Kidney (tissue), 14 donors: Measurements from ENCODE around the gene HOMER1. TPM values are rescaled to one million over a fixed set of nuclear protein-coding genes. Genes with fewer than 3 reads are reported as not detected.

Source experiments
- DNase-seq, 5 donors: peaks; one replicate each; pipeline ENCODE4 v3.0.0-alpha.2; 2013 to 2020
- FAIRE-seq: peaks from 2 replicates; lab custom pipeline; 2012; peaks lifted over from hg19 to GRCh38; lab: Jason Lieb, UNC
- H3K27ac ChIP-seq, 2 donors: one replicate each; pipeline ENCODE4 v1.7.0; 2013; ENCODE audit warnings: low read depth in 2 of 2, low read length in 2 of 2, inconsistent platforms in 1 of 2
- H3K27me3 ChIP-seq: one replicate; pipeline ENCODE4 v1.7.1; 2013; ENCODE audit warnings: low read length, inconsistent platforms; ENCODE audit not compliant: control insufficient read depth, insufficient read depth
- H3K36me3 ChIP-seq, 3 donors: one replicate each; pipeline versions ENCODE4 v1.7.0 to v1.7.1; 2013; ENCODE audit warnings: low read length in 3 of 3, control low read depth in 1 of 3, inconsistent platforms in 1 of 3; ENCODE audit not compliant: insufficient read depth in 3 of 3, control insufficient read depth in 2 of 3
- H3K4me1 ChIP-seq, 3 donors: one replicate each; pipeline versions ENCODE4 v1.7.0 to v1.7.1; 2013; ENCODE audit warnings: low read length in 3 of 3, inconsistent platforms in 1 of 3, low read depth in 1 of 3; ENCODE audit not compliant: control insufficient read depth in 2 of 3, insufficient read depth in 2 of 3
- H3K4me3 ChIP-seq, 3 donors: one replicate each; pipeline versions ENCODE4 v1.7.0 to v1.8.1; 2013; ENCODE audit warnings: low read length in 3 of 3, control low read depth in 1 of 3, inconsistent platforms in 1 of 3
- H3K9ac ChIP-seq, 3 donors: one replicate each; pipeline versions ENCODE4 v1.7.0 to v1.7.1; 2013; ENCODE audit warnings: low read length in 3 of 3, control low read depth in 1 of 3, inconsistent platforms in 1 of 3
- H3K9me3 ChIP-seq, 3 donors: one replicate each; pipeline versions ENCODE4 v1.7.0 to v1.7.1; 2013; ENCODE audit warnings: low read length in 3 of 3, control low read depth in 1 of 3, inconsistent platforms in 1 of 3; ENCODE audit not compliant: control insufficient read depth in 2 of 3, insufficient read depth in 1 of 3
- intact Hi-C: fragments of 100-400 bp; cut with DNase I; formaldehyde crosslinking; loops from one replicate; pipeline ENCODE4 v1.11.1; 2022
- polyA plus RNA-seq: library from polyadenylated mRNA; stranded (reverse); fragments of 350-450 nt; fragmentation: Illumina TruSeq; extraction: RNeasy Lipid Tissue Mini Kit (QIAGEN cat#74804); gene quantifications from one replicate; pipeline ENCODE4 v1.2.3, GENCODE V29; 2014; ENCODE audit warnings: low read depth, low replicate concordance; ENCODE audit not compliant: insufficient read depth
- total RNA-seq: library from RNA; stranded (reverse); fragmentation: NEBNext Ultra II Directional; extraction: Animal tissue kit (Norgen Biotek cat#: 25700); gene quantifications from one replicate; pipeline ENCODE4 v1.2.1, GENCODE V29; 2021
- TF ChIP-seq, protein P1 (sequence below): IDR thresholded peaks from 3 replicates; pipeline ENCODE4 v1.5.1; 2012; ENCODE audit warnings: mild to moderate bottlenecking, moderate library complexity, borderline replicate concordance; ENCODE audit not compliant: insufficient read depth; ENCODE audit errors: extremely low read depth
- donor health status: control.
- donor health status: control.
- donor health status: control.
- donor health status: control.
- donor health status: control.
- donor health status: DM: yes; HTN: yes; CAD: no.
- donor health status: Normal renal cell carcinoma (clear cell type).

The HOMER1 gene
- total and polyA plus RNA-seq, 2 donors from 2014 or later, result 2.3 to 9.2 TPM

DNA sequence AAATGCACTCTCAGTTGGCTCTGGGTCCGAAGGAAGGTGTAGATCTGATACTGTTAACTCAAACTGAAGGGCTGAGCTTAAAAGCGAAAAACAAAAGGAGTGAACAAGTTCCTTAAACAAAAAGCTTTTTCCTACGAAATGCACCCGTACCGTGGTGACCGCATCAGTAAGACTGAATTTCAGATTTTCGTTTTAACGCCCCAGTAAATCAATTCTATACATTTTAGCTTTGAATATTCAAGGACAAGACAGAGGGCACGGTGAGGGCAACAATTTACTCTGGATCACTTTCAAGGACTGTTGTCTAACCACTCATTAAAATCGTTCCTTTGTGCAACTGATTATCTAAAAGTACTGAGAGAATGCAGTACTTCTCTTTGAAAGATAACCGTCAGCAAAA is 1.9 kb downstream of the HOMER1 start:
- Histone ChIP-seq H3K36me3 (no peaks in the 10 kb centered on the region), H3K9ac (peak overlapping the region; percentile 15 to 96 (median 56)), H3K4me1 (peaks cover 0 to 3% (median 0%) of the 10 kb centered on the region in 3 donors), H3K27ac (no peak overlapping the region), H3K27me3 (peaks cover 14% of the 10 kb centered on the region), H3K4me3 (peak overlapping the region; percentile 66 to 91 (median 69)), H3K9me3 (no peaks in the 10 kb centered on the region)
- peak in 2 of 5 donors; percentile 32 to 52 for DNase-seq
- TF ChIP-seq, protein P1, sequence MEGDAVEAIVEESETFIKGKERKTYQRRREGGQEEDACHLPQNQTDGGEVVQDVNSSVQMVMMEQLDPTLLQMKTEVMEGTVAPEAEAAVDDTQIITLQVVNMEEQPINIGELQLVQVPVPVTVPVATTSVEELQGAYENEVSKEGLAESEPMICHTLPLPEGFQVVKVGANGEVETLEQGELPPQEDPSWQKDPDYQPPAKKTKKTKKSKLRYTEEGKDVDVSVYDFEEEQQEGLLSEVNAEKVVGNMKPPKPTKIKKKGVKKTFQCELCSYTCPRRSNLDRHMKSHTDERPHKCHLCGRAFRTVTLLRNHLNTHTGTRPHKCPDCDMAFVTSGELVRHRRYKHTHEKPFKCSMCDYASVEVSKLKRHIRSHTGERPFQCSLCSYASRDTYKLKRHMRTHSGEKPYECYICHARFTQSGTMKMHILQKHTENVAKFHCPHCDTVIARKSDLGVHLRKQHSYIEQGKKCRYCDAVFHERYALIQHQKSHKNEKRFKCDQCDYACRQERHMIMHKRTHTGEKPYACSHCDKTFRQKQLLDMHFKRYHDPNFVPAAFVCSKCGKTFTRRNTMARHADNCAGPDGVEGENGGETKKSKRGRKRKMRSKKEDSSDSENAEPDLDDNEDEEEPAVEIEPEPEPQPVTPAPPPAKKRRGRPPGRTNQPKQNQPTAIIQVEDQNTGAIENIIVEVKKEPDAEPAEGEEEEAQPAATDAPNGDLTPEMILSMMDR, result no peak
- intact Hi-C loops, result no loop called here
- no peak for FAIRE-seq

DNA sequence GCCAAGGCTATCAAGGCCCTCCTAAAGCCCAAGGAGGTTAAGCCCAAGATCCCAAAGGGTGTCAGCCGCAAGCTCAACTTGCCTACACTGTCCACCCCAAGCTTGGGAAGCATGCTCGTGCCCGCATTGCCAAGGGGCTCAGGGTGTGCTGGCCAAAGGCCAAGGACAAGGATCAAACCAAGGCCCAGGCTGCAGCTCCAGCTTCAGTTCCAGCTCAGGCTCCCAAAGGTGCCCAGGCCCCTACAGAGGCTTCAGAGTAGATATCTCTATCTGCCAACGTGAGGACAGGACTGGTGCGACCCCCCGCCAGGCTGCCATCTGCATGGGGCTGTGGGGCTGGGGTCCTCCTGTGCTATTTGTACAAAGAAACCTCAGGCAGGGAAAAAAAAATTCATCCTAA is 3.3 kb downstream of the HOMER1 start:
- DNase-seq, result no peak
- H3K9ac ChIP-seq, result no peak overlapping the region

DNA sequence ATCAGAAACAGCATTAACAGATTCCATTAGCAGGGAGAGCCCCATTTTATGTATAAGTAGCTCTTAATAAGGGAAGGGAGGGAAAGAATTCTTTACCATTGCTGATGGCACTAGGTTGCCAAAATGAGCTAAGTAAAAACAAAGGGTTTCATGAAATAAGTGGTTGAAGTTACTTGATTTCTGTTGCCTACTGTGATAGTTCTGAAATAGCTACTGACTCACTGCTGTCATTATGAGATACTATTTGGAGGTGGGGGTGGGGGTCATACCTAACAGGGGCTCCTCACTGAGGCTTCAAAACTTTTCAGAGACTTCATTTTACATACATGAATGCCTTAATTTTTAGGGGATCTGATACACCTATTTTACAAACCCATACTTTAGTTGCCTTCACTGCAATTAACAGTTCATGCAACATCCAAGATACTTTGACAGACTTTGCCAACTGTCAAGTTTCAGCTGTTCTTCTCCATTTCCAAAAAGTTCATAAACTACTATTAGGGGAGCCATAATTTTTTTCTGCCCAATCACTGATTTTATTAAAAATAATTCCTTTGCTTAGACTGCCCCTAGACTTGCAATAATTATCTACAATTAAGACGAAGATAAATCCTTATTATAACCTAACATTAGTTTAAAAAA is 4.6 kb downstream of the HOMER1 start:
- H3K36me3 ChIP-seq, result no peaks in the 10 kb centered on the region
- no peaks in the 10 kb centered on the region for H3K9me3 ChIP-seq
- no peak overlapping the region for H3K9ac ChIP-seq

More for the DNA sequence above, 3.3 kb downstream of the HOMER1 start:
- H3K36me3 ChIP-seq, result no peaks in the 10 kb centered on the region
- no peak for FAIRE-seq
- H3K27me3 ChIP-seq, result peaks cover 14% of the 10 kb centered on the region
- TF ChIP-seq, protein P1, result no peak
- no peak overlapping the region for H3K4me3 ChIP-seq
- intact Hi-C loops, result no loop called here
- H3K27ac ChIP-seq, result no peak overlapping the region
- no peaks in the 10 kb centered on the region for H3K9me3 ChIP-seq
- H3K4me1 ChIP-seq, result peaks cover 0 to 3% (median 0%) of the 10 kb centered on the region in 3 donors

More for the DNA sequence above, 4.6 kb downstream of the HOMER1 start:
- FAIRE-seq (no peak), DNase-seq (no peak)
- intact Hi-C loops, result no loop called here
- H3K4me1 ChIP-seq, result peaks cover 0 to 3% (median 0%) of the 10 kb centered on the region in 3 donors
- TF ChIP-seq, protein P1, result no peak
- peaks cover 14% of the 10 kb centered on the region for H3K27me3 ChIP-seq
- H3K27ac ChIP-seq, result no peak overlapping the region
- H3K4me3 ChIP-seq, result no peak overlapping the region
